Caco-2 (cell line): ENCODE data around the gene XXYLT1. TPM values are rescaled to one million over a fixed set of nuclear protein-coding genes. Genes with fewer than 3 reads are reported as not detected.

Experiments
- BruUV-seq: library from RNA; stranded (reverse); fragments of 400-500 nt; replicated peaks from 2 replicates; lab custom pipeline; 2021; lab: Mats Ljungman, UMichigan
- CTCF ChIA-PET: fragments of 300-600 bp; sonication (Branson Sonifier 250); formaldehyde crosslinking; loops from one replicate; lab custom pipeline; 2022; ENCODE audit warnings: antibody characterized with exemption; lab: Charles Lee
- POLR2A ChIA-PET: fragments of 300-600 bp; sonication (Branson Sonifier 250); formaldehyde crosslinking; loops from one replicate; lab custom pipeline; 2022; ENCODE audit warnings: antibody characterized with exemption; lab: Charles Lee
- DNase-seq, 2 experiments: peaks; one replicate each; pipeline versions ENCODE4 v3.0.0 to v3.0.0-alpha.2; 2020 to 2022
- H3K27me3 ChIP-seq: replicated peaks from 2 replicates; pipeline ENCODE4 v1.6.0; 2011; ENCODE audit warnings: low read length; ENCODE audit not compliant: control insufficient read depth, insufficient read depth
- H3K36me3 ChIP-seq: 2 replicates; pipeline ENCODE4 v1.5.1; 2011; ENCODE audit warnings: low read length; ENCODE audit not compliant: control insufficient read depth, insufficient read depth
- H3K4me1 ChIP-seq: fragments of 250-450 bp; sonication (Bioruptor Pico); 2 replicates; pipeline ENCODE4 v1.5.1; 2020; ENCODE audit warnings: mild to moderate bottlenecking
- H3K4me3 ChIP-seq: 2 replicates; pipeline ENCODE4 v1.5.1; 2011; ENCODE audit warnings: low read depth, mild to moderate bottlenecking, control low read depth, low read length
- H3K9me3 ChIP-seq: fragments of 250-450 bp; sonication (Bioruptor Pico); 2 replicates; pipeline ENCODE4 v1.5.1; 2020; ENCODE audit warnings: mild to moderate bottlenecking, moderate library complexity
- H3K27ac Mint-ChIP-seq: one replicate; pipeline ENCODE4 v1.8.0; 2022; ENCODE audit warnings: mixed read lengths; ENCODE audit not compliant: unreplicated experiment
- H3K27me3 Mint-ChIP-seq: one replicate; pipeline ENCODE4 v1.8.0; 2022; ENCODE audit warnings: mixed read lengths; ENCODE audit not compliant: insufficient read depth, unreplicated experiment
- H3K36me3 Mint-ChIP-seq: one replicate; pipeline ENCODE4 v1.8.0; 2022; ENCODE audit warnings: mild to moderate bottlenecking, mixed read lengths; ENCODE audit not compliant: insufficient read depth, unreplicated experiment
- H3K4me1 Mint-ChIP-seq: one replicate; pipeline ENCODE4 v1.8.0; 2022; ENCODE audit warnings: low read depth, mixed read lengths; ENCODE audit not compliant: unreplicated experiment
- H3K4me3 Mint-ChIP-seq: one replicate; pipeline ENCODE4 v1.8.0; 2022; ENCODE audit warnings: mild to moderate bottlenecking, moderate library complexity, mixed read lengths; ENCODE audit not compliant: unreplicated experiment
- H3K9me3 Mint-ChIP-seq: one replicate; pipeline ENCODE4 v1.8.0; 2022; ENCODE audit warnings: mixed read lengths; ENCODE audit not compliant: unreplicated experiment
- intact Hi-C: fragments of 100-400 bp; cut with micrococcal nuclease; formaldehyde crosslinking; loops from one replicate; pipeline ENCODE4 v1.10.0; 2022; ENCODE audit not compliant: unreplicated experiment
- total RNA-seq: library from RNA; stranded (reverse); gene quantifications from 2 replicates; pipeline ENCODE4 v1.2.3, GENCODE V29; 2022
- TF ChIP-seq, protein P1 (sequence below), 2 experiments: fragments of 200-600 bp in 1 of 2; IDR thresholded peaks; 1 replicate in 1 of 2; 2 replicates in 1 of 2; pipeline versions ENCODE4 v1.5.1 to v1.8.0; 2011 to 2022; ENCODE audit warnings: antibody characterized with exemption in 1 of 2, control low read depth in 1 of 2, inconsistent platforms in 1 of 2, low read depth in 1 of 2, low read length in 1 of 2, mild to moderate bottlenecking in 1 of 2, moderate library complexity in 1 of 2; ENCODE audit not compliant: insufficient read depth in 1 of 2, severe bottlenecking in 1 of 2, unreplicated experiment in 1 of 2

Gene XXYLT1
- total RNA-seq, 1 experiment from 2014 or later: 14.2 TPM

DNA sequence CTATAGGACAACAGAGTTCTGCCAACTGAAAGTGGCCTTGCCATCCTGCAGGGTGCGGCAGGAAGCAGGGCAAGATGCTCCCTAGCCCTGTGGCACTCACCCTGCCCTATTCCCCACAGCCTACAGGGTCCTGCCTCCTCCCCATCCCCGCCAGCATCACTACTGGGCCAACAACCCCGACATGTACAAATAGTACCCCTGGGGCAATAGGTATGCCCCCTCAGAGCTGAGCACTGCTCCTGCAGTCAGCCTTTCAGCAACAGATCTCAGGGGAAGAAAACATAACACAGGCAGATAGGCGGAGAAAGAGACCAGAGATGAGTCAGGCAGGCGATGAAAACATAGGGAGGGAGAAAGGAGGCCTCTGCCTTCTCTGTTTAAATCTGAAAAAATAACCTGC lies 74.7 kb downstream of the XXYLT1 start:
- Histone ChIP-seq H3K4me3 (no peak overlapping the region), H3K27me3 (no peaks in the 10 kb centered on the region), H3K4me1 (no peaks in the 10 kb centered on the region), H3K9me3 (0 out of 2 replicates have a peak, but pooled peaks cover 7% of the 10 kb centered on the region), H3K36me3 (no peaks in the 10 kb centered on the region)
- no peaks in the 10 kb centered on the region for H3K36me3 Mint-ChIP-seq
- H3K9me3 Mint-ChIP-seq: peaks cover 7% of the 10 kb centered on the region
- no peak for DNase-seq
- TF ChIP-seq, protein P1, sequence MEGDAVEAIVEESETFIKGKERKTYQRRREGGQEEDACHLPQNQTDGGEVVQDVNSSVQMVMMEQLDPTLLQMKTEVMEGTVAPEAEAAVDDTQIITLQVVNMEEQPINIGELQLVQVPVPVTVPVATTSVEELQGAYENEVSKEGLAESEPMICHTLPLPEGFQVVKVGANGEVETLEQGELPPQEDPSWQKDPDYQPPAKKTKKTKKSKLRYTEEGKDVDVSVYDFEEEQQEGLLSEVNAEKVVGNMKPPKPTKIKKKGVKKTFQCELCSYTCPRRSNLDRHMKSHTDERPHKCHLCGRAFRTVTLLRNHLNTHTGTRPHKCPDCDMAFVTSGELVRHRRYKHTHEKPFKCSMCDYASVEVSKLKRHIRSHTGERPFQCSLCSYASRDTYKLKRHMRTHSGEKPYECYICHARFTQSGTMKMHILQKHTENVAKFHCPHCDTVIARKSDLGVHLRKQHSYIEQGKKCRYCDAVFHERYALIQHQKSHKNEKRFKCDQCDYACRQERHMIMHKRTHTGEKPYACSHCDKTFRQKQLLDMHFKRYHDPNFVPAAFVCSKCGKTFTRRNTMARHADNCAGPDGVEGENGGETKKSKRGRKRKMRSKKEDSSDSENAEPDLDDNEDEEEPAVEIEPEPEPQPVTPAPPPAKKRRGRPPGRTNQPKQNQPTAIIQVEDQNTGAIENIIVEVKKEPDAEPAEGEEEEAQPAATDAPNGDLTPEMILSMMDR (IDR thresholded peaks at IDR 0.05; ENCODE audit: insufficient read depth in 1 of 2, low read depth in 1 of 2, low read length in 1 of 2, severe bottlenecking in 1 of 2, unreplicated experiment in 1 of 2): no peak
- H3K4me3 Mint-ChIP-seq: no peak overlapping the region
- ChIA-PET CTCF (no interaction called here), POLR2A (no interaction called here)
- H3K4me1 Mint-ChIP-seq: no peaks in the 10 kb centered on the region
- no TSS peak for BruUV-seq
- H3K27ac Mint-ChIP-seq: no peak overlapping the region
- no peaks in the 10 kb centered on the region for H3K27me3 Mint-ChIP-seq
- intact Hi-C loops: no loop called here

DNA sequence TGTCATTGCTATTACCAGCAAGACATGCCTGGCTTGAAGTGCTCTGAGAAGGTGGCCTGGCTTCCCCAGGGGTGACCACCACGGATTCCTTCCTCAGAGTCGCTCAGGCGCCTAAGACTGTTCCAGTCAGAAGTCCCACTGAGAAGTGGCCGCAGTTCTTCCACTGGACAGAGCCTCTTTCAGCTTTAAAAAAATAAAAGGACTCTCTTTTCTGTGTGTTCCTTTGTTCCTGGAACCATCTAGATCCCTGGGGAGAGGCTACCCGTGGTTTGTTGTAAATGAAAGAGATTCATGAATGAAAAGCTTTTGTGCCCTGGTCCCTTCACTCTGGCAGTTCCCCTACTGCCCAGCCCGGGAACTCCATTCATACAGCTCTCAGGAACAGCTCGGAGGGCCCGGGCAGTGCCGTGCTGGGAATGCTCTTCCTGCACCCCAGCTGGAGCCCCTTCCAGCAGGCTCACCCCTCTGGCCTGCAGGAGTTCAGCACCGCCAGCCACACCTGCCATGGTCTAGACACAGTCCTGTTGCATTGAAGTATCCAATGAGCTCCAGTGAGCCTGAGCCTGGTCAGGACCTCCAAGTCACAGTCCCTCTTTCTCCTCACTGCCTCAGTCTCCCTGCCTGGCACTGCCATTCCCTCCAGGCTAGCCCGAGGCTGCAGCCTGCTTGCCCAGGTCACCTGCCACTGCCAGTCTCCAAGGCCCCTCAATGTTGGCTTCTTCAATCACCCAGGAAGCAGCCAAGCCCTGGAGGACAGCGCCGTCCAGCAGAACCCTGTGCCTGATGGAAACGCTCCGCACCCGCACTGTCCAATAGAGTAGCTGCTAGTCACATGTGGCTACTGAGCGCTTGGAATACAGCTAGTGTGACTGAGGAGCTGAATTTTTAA lies 75.4 kb downstream of the XXYLT1 start:
- H3K36me3 Mint-ChIP-seq: no peaks in the 10 kb centered on the region
- 0 out of 2 replicates have a peak, but pooled peaks cover 11% of the 10 kb centered on the region for H3K9me3 ChIP-seq
- ChIA-PET POLR2A (interaction anchor here (0.6 kb wide), 1 partner anchor 25 kb away, joined by 3 read pairs; no protein-coding TSS in a partner anchor), CTCF (no interaction called here)
- TF ChIP-seq, protein P1 (IDR thresholded peaks at IDR 0.05; ENCODE audit: insufficient read depth in 1 of 2, low read depth in 1 of 2, low read length in 1 of 2, severe bottlenecking in 1 of 2, unreplicated experiment in 1 of 2): no peak
- no peaks in the 10 kb centered on the region for H3K27me3 ChIP-seq
- H3K4me1 Mint-ChIP-seq: no peaks in the 10 kb centered on the region
- H3K36me3 ChIP-seq: no peaks in the 10 kb centered on the region
- no peaks in the 10 kb centered on the region for H3K4me1 ChIP-seq
- no peak overlapping the region for H3K4me3 ChIP-seq
- BruUV-seq: no TSS peak
- H3K27me3 Mint-ChIP-seq: no peaks in the 10 kb centered on the region
- no peak overlapping the region for H3K27ac Mint-ChIP-seq
- peaks cover 11% of the 10 kb centered on the region for H3K9me3 Mint-ChIP-seq
- intact Hi-C loops: no loop called here
- no peak overlapping the region for H3K4me3 Mint-ChIP-seq
- no peak for DNase-seq

DNA sequence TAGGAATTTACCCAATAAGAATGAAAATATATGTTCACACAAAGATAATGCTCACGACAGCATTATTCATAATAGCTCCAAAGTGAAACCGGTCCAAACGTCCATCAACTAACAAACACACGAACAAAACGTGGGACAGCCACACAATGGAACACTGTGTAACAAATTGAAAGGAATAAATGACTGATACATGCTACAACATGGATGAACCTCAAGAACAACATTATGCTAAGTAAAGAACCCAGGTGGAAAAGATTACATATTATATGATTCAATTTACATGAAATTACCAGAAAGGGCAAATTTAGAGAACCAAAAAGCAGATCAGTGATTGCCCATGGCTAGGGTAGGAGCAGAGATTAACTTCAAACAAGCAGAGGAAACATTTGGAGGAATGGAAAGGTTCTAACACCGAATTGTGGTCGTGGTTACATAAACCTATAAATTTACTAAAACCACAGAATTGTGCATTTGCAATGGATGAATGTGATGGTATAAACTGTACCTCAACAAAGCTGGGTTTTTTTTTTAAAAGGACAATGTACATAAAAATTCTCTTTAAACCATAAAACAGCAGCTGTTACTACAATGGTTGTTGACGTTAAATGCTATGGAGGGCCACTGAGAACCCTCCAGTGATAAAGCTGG lies 76.3 kb downstream of the XXYLT1 start:
- Histone ChIP-seq H3K4me1 (no peaks in the 10 kb centered on the region), H3K27me3 (no peaks in the 10 kb centered on the region), H3K36me3 (no peaks in the 10 kb centered on the region), H3K9me3 (0 out of 2 replicates have a peak, but pooled peaks cover 12% of the 10 kb centered on the region), H3K4me3 (no peak overlapping the region)
- Mint-ChIP-seq H3K4me1 (no peaks in the 10 kb centered on the region), H3K9me3 (peaks cover 11% of the 10 kb centered on the region), H3K27me3 (no peaks in the 10 kb centered on the region), H3K36me3 (no peaks in the 10 kb centered on the region), H3K4me3 (no peak overlapping the region), H3K27ac (no peak overlapping the region)
- TF ChIP-seq, protein P1 (IDR thresholded peaks at IDR 0.05; ENCODE audit: insufficient read depth in 1 of 2, low read depth in 1 of 2, low read length in 1 of 2, severe bottlenecking in 1 of 2, unreplicated experiment in 1 of 2): no peak
- POLR2A ChIA-PET: no interaction called here
- CTCF ChIA-PET: no interaction called here
- BruUV-seq: no TSS peak
- intact Hi-C loops: no loop called here
- DNase-seq: no peak
